Measurements from ENCODE around the gene APOF. TPM values are rescaled to one million over a fixed set of nuclear protein-coding genes. Genes with fewer than 3 reads are reported as not detected.

The APOF gene
- total and polyA plus RNA-seq, 2 experiments from 2014 or later = not detected

DNA sequence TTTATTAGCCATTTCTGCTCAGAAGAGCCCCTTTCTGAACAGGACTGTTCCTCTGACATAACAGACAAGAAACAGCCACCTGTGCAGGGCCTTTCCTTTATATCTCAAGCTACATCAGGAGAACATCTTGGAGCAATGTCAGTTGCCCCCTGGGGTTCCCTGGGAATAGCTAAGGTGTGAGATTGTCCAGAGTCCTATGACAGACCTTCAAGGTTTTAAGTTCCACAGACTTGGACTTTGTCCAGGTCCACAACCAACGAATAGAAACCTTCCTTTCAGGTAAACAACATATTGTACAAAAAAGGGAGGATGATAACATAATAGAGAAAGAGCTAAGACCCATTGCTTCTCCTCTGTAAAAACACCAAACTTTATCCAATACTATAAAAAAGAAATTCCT, 21.0 kb downstream of the APOF start:
- no peaks in the 10 kb centered on the region for H3K27me3 ChIP-seq (replicated peaks; ENCODE audit: insufficient read depth)
- in situ Hi-C loops (cut with MboI) = no loop called here
- no peaks in the 10 kb centered on the region for H4K20me1 ChIP-seq (ENCODE audit: insufficient read depth)
- 5 to 9% methylated on average over 1 of the region's 1 CpG for WGBS, 2 experiments (ENCODE audit: low coverage in 1 of 2, low lambda C conversion rate in 2 of 2, missing lambda C conversion rate in 2 of 2)
- H3K79me2 ChIP-seq (ENCODE audit: insufficient read depth) = no peaks in the 10 kb centered on the region
- H3K9me3 ChIP-seq (ENCODE audit: low read depth) = no peaks in the 10 kb centered on the region
- H3K36me3 ChIP-seq (ENCODE audit: low read depth) = peaks cover 17% of the 10 kb centered on the region; the same call in 1 of the 2 replicates
- no peaks in the 10 kb centered on the region for H3K4me1 ChIP-seq (ENCODE audit: insufficient read depth)
- H3K4me2 ChIP-seq (ENCODE audit: unreplicated experiment) = no peak overlapping the region
- no peak overlapping the region for H3K27ac ChIP-seq
- no peak overlapping the region for H2AFZ ChIP-seq
- no peaks in the 10 kb centered on the region for H3K9me2 ChIP-seq (ENCODE audit: insufficient read depth)
- no peak for TF ChIP-seq EZH2phosphoT487 (IDR thresholded peaks at IDR 0.05; ENCODE audit: insufficient read depth, low read depth)
- no peak for TF ChIP-seq EZH2 (IDR thresholded peaks at IDR 0.05; ENCODE audit: insufficient read depth, poor library complexity, severe bottlenecking)
- H3K9ac ChIP-seq = no peak overlapping the region
- H3K4me3 ChIP-seq = no peak overlapping the region
- DNase-seq = no peak
- peaks cover 34% of the 10 kb centered on the region for H3F3A ChIP-seq (ENCODE audit: insufficient read depth)

DNA sequence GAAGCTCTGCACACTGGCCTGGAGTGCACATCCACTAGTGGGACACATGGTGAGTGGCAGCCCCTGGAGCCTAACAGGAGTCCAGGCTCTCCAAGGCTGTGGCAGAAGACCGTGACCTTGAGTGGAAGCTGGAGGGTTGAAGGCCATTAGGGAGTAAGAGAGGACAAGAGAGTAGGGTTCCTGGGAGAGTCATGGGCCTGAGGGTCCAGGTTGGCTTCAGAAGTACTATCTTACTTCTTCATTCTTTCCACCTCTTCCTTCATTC, 23.6 kb downstream of the APOF start:
- H3K4me3 ChIP-seq = no peak overlapping the region
- no peak overlapping the region for H3K27ac ChIP-seq
- no peak overlapping the region for H3K9ac ChIP-seq
- peaks cover 17% of the 10 kb centered on the region; the same call in 1 of the 2 replicates for H3K36me3 ChIP-seq (ENCODE audit: low read depth)
- no peaks in the 10 kb centered on the region for H3K9me2 ChIP-seq (ENCODE audit: insufficient read depth)
- DNase-seq = no peak
- no peaks in the 10 kb centered on the region for H3K4me1 ChIP-seq (ENCODE audit: insufficient read depth)
- no peak overlapping the region for H3K4me2 ChIP-seq (ENCODE audit: unreplicated experiment)
- in situ Hi-C loops (cut with MboI) = no loop called here
- 94 to 95% methylated on average over 1 of the region's 1 CpG for WGBS, 2 experiments (ENCODE audit: low coverage in 1 of 2, low lambda C conversion rate in 2 of 2, missing lambda C conversion rate in 2 of 2)
- no peaks in the 10 kb centered on the region for H3K9me3 ChIP-seq (ENCODE audit: low read depth)
- peaks cover 38% of the 10 kb centered on the region for H3F3A ChIP-seq (ENCODE audit: insufficient read depth)
- H3K27me3 ChIP-seq (replicated peaks; ENCODE audit: insufficient read depth) = no peaks in the 10 kb centered on the region
- TF ChIP-seq EZH2phosphoT487 (IDR thresholded peaks at IDR 0.05; ENCODE audit: insufficient read depth, low read depth) = no peak
- TF ChIP-seq EZH2 (IDR thresholded peaks at IDR 0.05; ENCODE audit: insufficient read depth, poor library complexity, severe bottlenecking) = no peak
- H3K79me2 ChIP-seq (ENCODE audit: insufficient read depth) = no peaks in the 10 kb centered on the region
- H2AFZ ChIP-seq = no peak overlapping the region
- no peaks in the 10 kb centered on the region for H4K20me1 ChIP-seq (ENCODE audit: insufficient read depth)

DNA sequence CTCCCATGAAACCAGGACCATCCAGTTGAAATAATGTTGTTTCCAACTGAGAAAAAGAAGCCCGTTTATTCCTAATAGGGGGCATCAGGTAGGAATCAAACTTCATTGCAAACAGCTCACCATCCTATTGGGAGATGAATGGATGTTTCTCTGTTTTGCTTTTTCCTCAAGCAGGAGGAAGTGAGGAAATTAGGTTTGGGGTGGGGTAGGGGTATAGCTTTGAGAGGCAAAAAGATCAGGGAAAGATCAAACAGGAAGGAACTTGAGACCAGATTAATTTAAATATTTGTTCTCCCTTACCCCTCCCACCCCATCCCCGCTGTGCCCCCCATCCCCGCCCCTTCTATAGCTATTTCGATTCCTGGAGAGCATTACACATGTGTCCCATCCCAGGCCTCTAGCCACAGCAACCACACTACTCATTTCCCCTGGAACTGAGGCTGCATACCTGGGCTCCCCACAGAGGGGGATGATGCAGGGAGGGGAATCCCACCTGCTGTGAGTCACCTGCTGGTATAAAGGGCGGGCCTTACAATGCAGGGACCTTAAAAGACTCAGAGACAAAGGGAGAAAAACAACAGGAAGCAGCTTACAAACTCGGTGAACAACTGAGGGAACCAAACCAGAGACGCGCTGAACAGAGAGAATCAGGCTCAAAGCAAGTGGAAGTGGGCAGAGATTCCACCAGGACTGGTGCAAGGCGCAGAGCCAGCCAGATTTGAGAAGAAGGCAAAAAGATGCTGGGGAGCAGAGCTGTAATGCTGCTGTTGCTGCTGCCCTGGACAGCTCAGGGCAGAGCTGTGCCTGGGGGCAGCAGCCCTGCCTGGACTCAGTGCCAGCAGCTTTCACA, 24.1 kb downstream of the APOF start, which contains the start of gene IL23A:
Gene IL23A, plus strand, starts transcription at position 577 of the 850 bp plus-strand sequence. Its CDS starts 161 bp downstream, at position 738.
- in situ Hi-C loops (cut with MboI) = no loop called here
- H2AFZ ChIP-seq = no peak within 1 kb of the TSS

GRCh38 chr12:56337753-56338251, 24.9 kb downstream of the APOF start:
- 73 to 77% methylated on average over 8 of the region's 8 CpGs for WGBS, 2 experiments (ENCODE audit: low coverage in 1 of 2, low lambda C conversion rate in 2 of 2, missing lambda C conversion rate in 2 of 2)
- Histone ChIP-seq H3K9me2 (ENCODE audit: insufficient read depth) (no peaks in the 10 kb centered on the region), H3K36me3 (ENCODE audit: low read depth) (peaks cover 10% of the 10 kb centered on the region; the same call in 1 of the 2 replicates)

More for the DNA sequence above, 24.1 kb downstream of the APOF start, which contains the start of gene IL23A:
- Histone ChIP-seq H3K4me3 (no peak within 1 kb of the TSS), H3K27me3 (replicated peaks; ENCODE audit: insufficient read depth) (no peaks in the 10 kb centered on the region), H4K20me1 (ENCODE audit: insufficient read depth) (no peaks in the 10 kb centered on the region), H3K9me3 (ENCODE audit: low read depth) (no peaks in the 10 kb centered on the region), H3K4me2 (ENCODE audit: unreplicated experiment) (no peak within 1 kb of the TSS), H3K36me3 (ENCODE audit: low read depth) (peaks cover 17% of the 10 kb centered on the region; the same call in 1 of the 2 replicates), H3K9me2 (ENCODE audit: insufficient read depth) (no peaks in the 10 kb centered on the region), H3K27ac (no peak within 1 kb of the TSS), H3K4me1 (ENCODE audit: insufficient read depth) (no peaks in the 10 kb centered on the region), H3K79me2 (ENCODE audit: insufficient read depth) (no peaks in the 10 kb centered on the region), H3F3A (ENCODE audit: insufficient read depth) (peaks cover 38% of the 10 kb centered on the region), H3K9ac (no peak within 1 kb of the TSS)
- no peak for TF ChIP-seq EZH2 (IDR thresholded peaks at IDR 0.05; ENCODE audit: insufficient read depth, poor library complexity, severe bottlenecking)
- TF ChIP-seq EZH2phosphoT487 (IDR thresholded peaks at IDR 0.05; ENCODE audit: insufficient read depth, low read depth) = no peak
- WGBS, 2 experiments (ENCODE audit: low coverage in 1 of 2, low lambda C conversion rate in 2 of 2, missing lambda C conversion rate in 2 of 2) = 6 to 8% methylated on average over 8 to 9 of the region's 9 CpGs
- DNase-seq = peak; percentile 33

More at GRCh38 chr12:56337753-56338251, 24.9 kb downstream of the APOF start:
- H3K4me1 ChIP-seq (ENCODE audit: insufficient read depth) = 0 out of 2 replicates have a peak, but pooled peaks cover 6% of the 10 kb centered on the region
- TF ChIP-seq EZH2phosphoT487 (IDR thresholded peaks at IDR 0.05; ENCODE audit: insufficient read depth, low read depth) (no peak), EZH2 (IDR thresholded peaks at IDR 0.05; ENCODE audit: insufficient read depth, poor library complexity, severe bottlenecking) (no peak)
- H3K4me2 ChIP-seq (ENCODE audit: unreplicated experiment) = no peak overlapping the region
- H3K79me2 ChIP-seq (ENCODE audit: insufficient read depth) = no peaks in the 10 kb centered on the region
- no peaks in the 10 kb centered on the region for H4K20me1 ChIP-seq (ENCODE audit: insufficient read depth)
- no peaks in the 10 kb centered on the region for H3K9me3 ChIP-seq (ENCODE audit: low read depth)
- DNase-seq = peak; percentile 18
- in situ Hi-C loops (cut with MboI) = no loop called here
- H3F3A ChIP-seq (ENCODE audit: insufficient read depth) = peaks cover 34% of the 10 kb centered on the region
- H3K27ac ChIP-seq = no peak overlapping the region
- H3K27me3 ChIP-seq (replicated peaks; ENCODE audit: insufficient read depth) = no peaks in the 10 kb centered on the region
- no peak overlapping the region for H3K4me3 ChIP-seq
- no peak overlapping the region for H3K9ac ChIP-seq
- H2AFZ ChIP-seq = no peak overlapping the region

All from GM23248 (cell line).